GM18507 (cell line): ENCODE data around the gene MKNK1.

Experiments used
- DNase-seq: peaks from one replicate; pipeline ENCODE4 v3.0.0; 2011; ENCODE audit warnings: low read depth; ENCODE audit not compliant: insufficient read length; ENCODE audit errors: extremely low spot score
- FAIRE-seq: peaks from 2 replicates; lab custom pipeline; 2011; peaks lifted over from hg19 to GRCh38; lab: Jason Lieb, UNC

The MKNK1 gene

GRCh38 chr1:46569884-46570725, 34.0 kb downstream of the MKNK1 start:
- DNase-seq (no peak), FAIRE-seq (no peak)

GRCh38 chr1:46569116-46569515, 35.0 kb downstream of the MKNK1 start:
- DNase-seq (no peak), FAIRE-seq (no peak)

GRCh38 chr1:46568461-46568891, 35.6 kb downstream of the MKNK1 start:
- FAIRE-seq = no peak
- no peak for DNase-seq

GRCh38 chr1:46563341-46563740, 40.7 kb downstream of the MKNK1 start:
- FAIRE-seq (no peak), DNase-seq (no peak)

GRCh38 chr1:46562498-46562897, 41.6 kb downstream of the MKNK1 start:
- no peak for FAIRE-seq
- DNase-seq = no peak

GRCh38 chr1:46558966-46559365, 45.1 kb downstream of the MKNK1 start:
- no peak for FAIRE-seq

GRCh38 chr1:46558141-46558963, 45.7 kb downstream of the MKNK1 start:
- no peak for FAIRE-seq
- no peak for DNase-seq

More at GRCh38 chr1:46558966-46559365, 45.1 kb downstream of the MKNK1 start:
- DNase-seq = no peak

- FAIRE-seq = no peak
These were observed 46.7 kb downstream of the MKNK1 start for GRCh38 chr1:46557403-46557802.

GRCh38 chr1:46556822-46557221, 47.2 kb downstream of the MKNK1 start:
- FAIRE-seq (no peak), DNase-seq (no peak)

More at GRCh38 chr1:46557403-46557802, 46.7 kb downstream of the MKNK1 start:
- DNase-seq = no peak

- no peak for DNase-seq
- no peak for FAIRE-seq
These were observed 48.0 kb downstream of the MKNK1 start for GRCh38 chr1:46555826-46556619.

- no peak for FAIRE-seq
- DNase-seq = no peak
These were observed 49.3 kb downstream of the MKNK1 start for GRCh38 chr1:46554597-46555381.

GRCh38 chr1:46554236-46554596, 49.9 kb downstream of the MKNK1 start:
- DNase-seq (no peak), FAIRE-seq (no peak)

- no peak for FAIRE-seq
These were observed 50.6 kb downstream of the MKNK1 start for GRCh38 chr1:46553506-46553905.

GRCh38 chr1:46552357-46553237, 51.5 kb downstream of the MKNK1 start:
- DNase-seq = no peak
- no peak for FAIRE-seq

More at GRCh38 chr1:46553506-46553905, 50.6 kb downstream of the MKNK1 start:
- no peak for DNase-seq

- FAIRE-seq (no peak), DNase-seq (no peak)
These were observed 52.4 kb downstream of the MKNK1 start, which contains the start of gene KNCN for GRCh38 chr1:46551597-46552095. KNCN (minus strand) TSS chr1:46551647; CDS start chr1:46551215, 432 bp downstream.

GRCh38 chr1:46550751-46551231, 53.3 kb downstream of the MKNK1 start:
- FAIRE-seq = no peak
- no peak for DNase-seq
